ENCODE data around the gene SAFB. TPM values are rescaled to one million over a fixed set of nuclear protein-coding genes. Genes with fewer than 3 reads are reported as not detected.

Gene SAFB
- total and polyA plus RNA-seq, 2 of the 13 experiments (the other 11 are each of a cell fraction or from before 2014, with no cell fraction given) = 21.0 to 28.4 TPM

GRCh38 chr19:5586300-5587070, 36.4 kb upstream of the SAFB start:
- H3K4me2 ChIP-seq (ENCODE audit: low read depth, low read length) = no peak overlapping the region
- H3K36me3 ChIP-seq (replicated peaks in 1 of 2; ENCODE audit: control insufficient read depth in 1 of 2, insufficient read depth in 2 of 2, low read length in 2 of 2) = peaks cover 27 to 48% of the 10 kb centered on the region in 2 experiments; a peak in 4 of 5 replicates
- H3K9ac ChIP-seq (ENCODE audit: insufficient read depth, low read depth, low read length) = no peak overlapping the region
- FAIRE-seq (no peak), ATAC-seq (no peak), DNase-seq (ENCODE audit: low spot score) (no peak)
- in situ Hi-C loops (cut with HindIII; ENCODE audit: extremely low pct_ligation_motif_present, low pct_unique_long_range_greater_than_20kb) (no loop called here), intact Hi-C loops (cut with micrococcal nuclease; ENCODE audit: unreplicated experiment) (no loop called here)
- WGBS (ENCODE audit: low lambda C conversion rate) = 89% methylated on average over 15 of the region's 26 CpGs
- no peak overlapping the region for H2AFZ ChIP-seq (ENCODE audit: low read length)
- ChIA-PET CTCF (ENCODE audit: low intra/inter-chr PET ratio, low total read pairs) (no interaction called here), POLR2A (no interaction called here)
- H4K20me1 ChIP-seq (ENCODE audit: insufficient read depth, low read length) = no peaks in the 10 kb centered on the region
- peaks cover 17% of the 10 kb centered on the region for H3K4me1 ChIP-seq (ENCODE audit: insufficient read depth, low read length)
- no peak overlapping the region for H3K27ac ChIP-seq (ENCODE audit: extremely low read length, insufficient read depth, low read length)
- no peak overlapping the region for H3K4me3 ChIP-seq (replicated peaks in 1 of 3; ENCODE audit: insufficient read depth in 1 of 3, low read depth in 2 of 3, low read length in 3 of 3)
- no peaks in the 10 kb centered on the region for H3K9me3 ChIP-seq (ENCODE audit: low read length)
- no TSS peak for BruUV-seq (replicated peaks)
- peak; percentile 87 for TF ChIP-seq AGO2 (optimal IDR thresholded peaks at IDR 0.05; ENCODE audit: low read depth, low read length)
- no peak for TF ChIP-seq NFYB (CRISPR knock-in tag; IDR thresholded peaks at IDR 0.05)
- TF ChIP-seq CENPX (CRISPR knock-in tag; IDR thresholded peaks at IDR 0.05) = no peak
- TF ChIP-seq ZNF570 (CRISPR knock-in tag; IDR thresholded peaks at IDR 0.05; ENCODE audit: borderline replicate concordance) = no peak
- no peak for TF ChIP-seq ZNF383 (CRISPR knock-in tag; IDR thresholded peaks at IDR 0.05; ENCODE audit: borderline replicate concordance)
- no peak for TF ChIP-seq ZNF136 (CRISPR knock-in tag; IDR thresholded peaks at IDR 0.05; ENCODE audit: low read depth)
- peak; percentile 16 for TF ChIP-seq AGO1 (IDR thresholded peaks at IDR 0.05; ENCODE audit: low read depth, low read length, poor library complexity, severe bottlenecking)
- TF ChIP-seq AHDC1 (CRISPR knock-in tag; IDR thresholded peaks at IDR 0.05; ENCODE audit: borderline replicate concordance) = no peak
- no peak for TF ChIP-seq SNAPC5 (CRISPR knock-in tag; IDR thresholded peaks at IDR 0.05; ENCODE audit: borderline replicate concordance)
- no peak for TF ChIP-seq RFXAP (CRISPR knock-in tag; IDR thresholded peaks at IDR 0.05; ENCODE audit: borderline replicate concordance)
- no peak for TF ChIP-seq ZNF572 (CRISPR knock-in tag; IDR thresholded peaks at IDR 0.05)
- no peaks in the 10 kb centered on the region for H3K79me2 ChIP-seq (ENCODE audit: insufficient read depth, low read length)
- no peaks in the 10 kb centered on the region for H3K27me3 ChIP-seq (ENCODE audit: control insufficient read depth in 1 of 2, insufficient read depth in 2 of 2, low read length in 2 of 2)
